SK-MEL-5 (cell line): Measurements from ENCODE around the gene TMTC2. TPM values are rescaled to one million over a fixed set of nuclear protein-coding genes. Genes with fewer than 3 reads are reported as not detected.

Experiments
- small RNA-seq, 2 experiments: library from RNA; depleted of rRNA; stranded (forward); fragments of <200 nt; gene quantifications; one replicate each; pipeline ENCODE3, GENCODE V24; 2014
- total RNA-seq: library from RNA; depleted of rRNA; stranded (reverse); fragments of >200 nt; shearing (Covaris generic); gene quantifications from 2 replicates; pipeline ENCODE4 v1.2.3, GENCODE V29; 2014

TMTC2 gene
- total RNA-seq, 1 experiment from 2014 or later, result 17.8 TPM

Small RNA genes within 50 kb of the gene (small RNA-seq; reads per million reads assigned to genes)
- gene RNU6-977P, result 0 reads per million in 2 experiments
